Neural progenitor cell (in vitro differentiated cells): Measurements from ENCODE around the gene UBE2R2. TPM values are rescaled to one million over a fixed set of nuclear protein-coding genes. Genes with fewer than 3 reads are reported as not detected.
"Not testable (repeated sequence)": the region's sequence is repeated elsewhere in the genome, so short reads cannot be mapped to it uniquely, and the experiment has no call there.

Experiments
- DNase-seq: peaks from one replicate; pipeline ENCODE4 v3.0.0-alpha.2; 2016; ENCODE audit warnings: low spot score
- H2AFZ ChIP-seq: fragments of 200-600 bp; sonication (generic); replicated peaks from 2 replicates; pipeline ENCODE4 v1.6.1; 2016; ENCODE audit warnings: antibody characterized with exemption
- H3F3A ChIP-seq: fragments of 200-600 bp; sonication (generic); 2 replicates; pipeline ENCODE4 v1.6.1; 2016; ENCODE audit warnings: antibody characterized with exemption, low read depth
- H3K27ac ChIP-seq: fragments of 200-600 bp; sonication (generic); 2 replicates; pipeline ENCODE4 v1.5.1; 2016; ENCODE audit warnings: mild to moderate bottlenecking
- H3K27me3 ChIP-seq: fragments of 200-600 bp; sonication (generic); 2 replicates; pipeline ENCODE4 v1.6.1; 2016; ENCODE audit warnings: mild to moderate bottlenecking, moderate library complexity
- H3K36me3 ChIP-seq: fragments of 200-600 bp; sonication (generic); 2 replicates; pipeline ENCODE4 v1.5.1; 2016
- H3K4me1 ChIP-seq: fragments of 200-600 bp; sonication (generic); 2 replicates; pipeline ENCODE4 v1.6.1; 2016; ENCODE audit warnings: mixed run types
- H3K4me2 ChIP-seq: fragments of 200-600 bp; sonication (generic); 2 replicates; pipeline ENCODE4 v1.6.1; 2016
- H3K4me3 ChIP-seq: fragments of 200-600 bp; sonication (generic); 2 replicates; pipeline ENCODE4 v1.5.1; 2016
- H3K79me2 ChIP-seq: fragments of 200-600 bp; sonication (generic); 2 replicates; pipeline ENCODE4 v1.6.1; 2016; ENCODE audit warnings: low read depth
- H3K9ac ChIP-seq: fragments of 200-600 bp; sonication (generic); 2 replicates; pipeline ENCODE4 v1.6.1; 2016
- H3K9me3 ChIP-seq: fragments of 200-600 bp; sonication (generic); 2 replicates; pipeline ENCODE4 v1.5.1; 2016; ENCODE audit warnings: low read depth
- H4K20me1 ChIP-seq: fragments of 200-600 bp; sonication (generic); 2 replicates; pipeline ENCODE4 v1.6.1; 2016; ENCODE audit warnings: low read depth
- H3K27ac Mint-ChIP-seq: 3 replicates; pipeline ENCODE4 v1.8.0; 2021; ENCODE audit warnings: mixed read lengths
- H3K27me3 Mint-ChIP-seq: 2 replicates; pipeline ENCODE4 v1.8.0; 2022; ENCODE audit warnings: low read depth, mild to moderate bottlenecking, inconsistent platforms, moderate library complexity, mixed read lengths; ENCODE audit not compliant: insufficient read depth
- H3K36me3 Mint-ChIP-seq: 3 replicates; pipeline ENCODE4 v1.8.0; 2021; ENCODE audit warnings: mixed read lengths
- H3K4me1 Mint-ChIP-seq: 3 replicates; pipeline ENCODE4 v1.8.0; 2021; ENCODE audit warnings: mixed read lengths
- H3K4me3 Mint-ChIP-seq: 3 replicates; pipeline ENCODE4 v1.8.0; 2021; ENCODE audit warnings: mild to moderate bottlenecking, moderate library complexity, mixed read lengths
- H3K9me3 Mint-ChIP-seq: 3 replicates; pipeline ENCODE4 v1.8.0; 2020; ENCODE audit warnings: mixed read lengths
- EZH2 ChIP-seq: fragments of 200-600 bp; sonication (generic); IDR thresholded peaks from 2 replicates; pipeline ENCODE4 v1.6.1; 2017; ENCODE audit warnings: antibody characterized with exemption, mild to moderate bottlenecking, moderate library complexity
- EZH2phosphoT487 ChIP-seq: fragments of 200-600 bp; sonication (generic); IDR thresholded peaks from 2 replicates; pipeline ENCODE4 v1.6.1; 2017; ENCODE audit warnings: antibody characterized with exemption
- total RNA-seq: library from RNA; depleted of rRNA; stranded (reverse); fragments of >200 nt; gene quantifications from 2 replicates; pipeline ENCODE4 v1.2.3, GENCODE V29; 2015; ENCODE audit warnings: low replicate concordance
- TF ChIP-seq, protein P1 (sequence below): fragments of 200-600 bp; sonication (generic); IDR thresholded peaks from 2 replicates; pipeline ENCODE4 v1.5.1; 2017; ENCODE audit warnings: antibody characterized with exemption, mild to moderate bottlenecking

The UBE2R2 gene
- total RNA-seq, 1 donor from 2014 or later = 68.3 TPM

DNA sequence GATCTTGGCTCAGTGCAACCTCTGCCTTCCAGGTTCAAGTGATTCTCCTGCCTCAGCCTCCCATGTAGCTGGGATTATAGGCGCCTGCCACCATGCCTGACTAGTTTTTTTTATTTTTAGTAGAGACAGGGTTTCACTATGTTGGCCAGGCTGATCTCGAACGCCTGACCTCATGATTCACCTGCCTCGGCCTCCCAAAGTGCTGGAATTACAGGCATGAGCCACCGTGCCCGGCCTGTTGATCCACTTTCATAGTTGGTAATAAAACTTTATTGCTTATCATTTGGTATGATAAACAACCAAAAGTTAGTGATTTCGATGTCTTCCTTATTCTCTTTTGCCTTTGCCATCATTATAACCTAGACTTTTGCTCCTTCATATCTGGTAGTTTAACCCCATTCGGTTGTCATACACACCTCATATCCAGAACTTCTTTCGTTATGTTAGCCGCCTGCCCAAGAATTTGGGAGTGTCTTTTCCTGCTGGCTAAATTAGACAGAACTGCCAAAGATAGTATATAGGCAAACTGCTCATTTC lies 45.0 kb downstream of the UBE2R2 start:
- peaks cover 3% of the 10 kb centered on the region for H3K4me1 Mint-ChIP-seq
- H3K4me2 ChIP-seq = no peak overlapping the region

DNA sequence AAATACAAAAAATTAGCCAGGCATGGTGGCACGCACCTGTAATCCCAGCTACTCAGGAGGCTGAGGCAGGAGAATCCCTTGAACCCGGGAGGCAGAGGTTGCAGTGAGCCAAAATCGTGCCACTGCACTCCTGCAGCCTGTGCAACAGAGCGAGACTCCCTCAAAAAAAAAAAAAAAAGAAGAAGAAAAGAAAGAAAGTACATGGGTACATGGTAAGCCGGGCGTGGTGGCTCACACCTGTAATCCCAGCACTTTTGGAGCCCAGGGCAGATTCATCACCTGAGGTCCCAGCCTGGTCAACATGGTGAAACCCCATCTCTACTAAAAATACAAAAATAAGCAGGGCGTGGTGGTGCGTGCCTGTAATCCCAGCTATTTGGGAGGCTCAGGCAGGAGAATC lies 46.1 kb downstream of the UBE2R2 start:
- not testable (repeated sequence) for H3K4me2 ChIP-seq, H3K27me3 ChIP-seq, H3K9ac ChIP-seq, H3K27ac ChIP-seq, H3K9me3 ChIP-seq, H3K27ac Mint-ChIP-seq, H3K4me1 Mint-ChIP-seq, H3K4me3 ChIP-seq, H2AFZ ChIP-seq, H3K36me3 ChIP-seq, H3F3A ChIP-seq, H3K27me3 Mint-ChIP-seq, H3K4me1 ChIP-seq, DNase-seq, H3K4me3 Mint-ChIP-seq
- Mint-ChIP-seq H3K36me3 (peaks cover 24% of the 10 kb centered on the region), H3K9me3 (peaks cover 11% of the 10 kb centered on the region)
- peaks cover 100% of the 10 kb centered on the region for H3K79me2 ChIP-seq
- H4K20me1 ChIP-seq = peaks cover 64% of the 10 kb centered on the region

More for the DNA sequence above, 45.0 kb downstream of the UBE2R2 start:
- Mint-ChIP-seq H3K9me3 (peaks cover 11% of the 10 kb centered on the region), H3K27me3 (peaks cover 2% of the 10 kb centered on the region), H3K36me3 (peaks cover 27% of the 10 kb centered on the region), H3K4me3 (no peak overlapping the region), H3K27ac (no peak overlapping the region)
- Histone ChIP-seq H2AFZ (no peak overlapping the region), H3K4me1 (no peaks in the 10 kb centered on the region), H3K9ac (no peak overlapping the region), H3K27ac (no peak overlapping the region), H3K36me3 (no peaks in the 10 kb centered on the region), H3F3A (peaks cover 3% of the 10 kb centered on the region), H3K4me3 (no peak overlapping the region), H3K9me3 (no peaks in the 10 kb centered on the region), H4K20me1 (peaks cover 66% of the 10 kb centered on the region), H3K27me3 (no peaks in the 10 kb centered on the region), H3K79me2 (peaks cover 100% of the 10 kb centered on the region)
- TF ChIP-seq EZH2phosphoT487 = no peak
- TF ChIP-seq EZH2 = no peak
- TF ChIP-seq, protein P1, sequence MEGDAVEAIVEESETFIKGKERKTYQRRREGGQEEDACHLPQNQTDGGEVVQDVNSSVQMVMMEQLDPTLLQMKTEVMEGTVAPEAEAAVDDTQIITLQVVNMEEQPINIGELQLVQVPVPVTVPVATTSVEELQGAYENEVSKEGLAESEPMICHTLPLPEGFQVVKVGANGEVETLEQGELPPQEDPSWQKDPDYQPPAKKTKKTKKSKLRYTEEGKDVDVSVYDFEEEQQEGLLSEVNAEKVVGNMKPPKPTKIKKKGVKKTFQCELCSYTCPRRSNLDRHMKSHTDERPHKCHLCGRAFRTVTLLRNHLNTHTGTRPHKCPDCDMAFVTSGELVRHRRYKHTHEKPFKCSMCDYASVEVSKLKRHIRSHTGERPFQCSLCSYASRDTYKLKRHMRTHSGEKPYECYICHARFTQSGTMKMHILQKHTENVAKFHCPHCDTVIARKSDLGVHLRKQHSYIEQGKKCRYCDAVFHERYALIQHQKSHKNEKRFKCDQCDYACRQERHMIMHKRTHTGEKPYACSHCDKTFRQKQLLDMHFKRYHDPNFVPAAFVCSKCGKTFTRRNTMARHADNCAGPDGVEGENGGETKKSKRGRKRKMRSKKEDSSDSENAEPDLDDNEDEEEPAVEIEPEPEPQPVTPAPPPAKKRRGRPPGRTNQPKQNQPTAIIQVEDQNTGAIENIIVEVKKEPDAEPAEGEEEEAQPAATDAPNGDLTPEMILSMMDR = no peak
- no peak for DNase-seq

GRCh38 chr9:33867747-33868439 lies 50.9 kb downstream of the UBE2R2 start:
- Histone ChIP-seq H3K9me3 (no peaks in the 10 kb centered on the region), H3K36me3 (no peaks in the 10 kb centered on the region), H3K27ac (no peak overlapping the region), H2AFZ (no peak overlapping the region), H3K79me2 (peaks cover 100% of the 10 kb centered on the region), H3F3A (no peaks in the 10 kb centered on the region), H3K4me1 (no peaks in the 10 kb centered on the region), H3K4me2 (no peak overlapping the region), H4K20me1 (peaks cover 69% of the 10 kb centered on the region), H3K9ac (no peak overlapping the region), H3K4me3 (no peak overlapping the region), H3K27me3 (no peaks in the 10 kb centered on the region)
- TF ChIP-seq EZH2phosphoT487 = no peak
- TF ChIP-seq, protein P1 = no peak
- no peak for TF ChIP-seq EZH2
- Mint-ChIP-seq H3K27ac (no peak overlapping the region), H3K9me3 (peaks cover 8% of the 10 kb centered on the region), H3K4me3 (no peak overlapping the region), H3K36me3 (peaks cover 8% of the 10 kb centered on the region), H3K27me3 (no peaks in the 10 kb centered on the region), H3K4me1 (no peaks in the 10 kb centered on the region)
- DNase-seq = no peak

GRCh38 chr9:33868440-33868973 lies 51.5 kb downstream of the UBE2R2 start:
- H3K27me3 ChIP-seq = no peaks in the 10 kb centered on the region
- H3K4me2 ChIP-seq = no peak overlapping the region
- no peak for DNase-seq
- TF ChIP-seq, protein P1 = no peak
- TF ChIP-seq EZH2phosphoT487 (no peak), EZH2 (no peak)
- H4K20me1 ChIP-seq = peaks cover 70% of the 10 kb centered on the region
- H3K36me3 Mint-ChIP-seq = peaks cover 8% of the 10 kb centered on the region
- H3K27me3 Mint-ChIP-seq = no peaks in the 10 kb centered on the region
- no peaks in the 10 kb centered on the region for H3K36me3 ChIP-seq
- no peak overlapping the region for H3K9ac ChIP-seq
- H3K4me1 ChIP-seq = no peaks in the 10 kb centered on the region
- no peak overlapping the region for H2AFZ ChIP-seq
- no peak overlapping the region for H3K27ac Mint-ChIP-seq
- no peaks in the 10 kb centered on the region for H3K9me3 ChIP-seq
- H3K4me1 Mint-ChIP-seq = no peaks in the 10 kb centered on the region
- peaks cover 100% of the 10 kb centered on the region for H3K79me2 ChIP-seq
- H3F3A ChIP-seq = no peaks in the 10 kb centered on the region
- no peak overlapping the region for H3K4me3 ChIP-seq
- H3K9me3 Mint-ChIP-seq = peaks cover 8% of the 10 kb centered on the region
- no peak overlapping the region for H3K27ac ChIP-seq
- no peak overlapping the region for H3K4me3 Mint-ChIP-seq

DNA sequence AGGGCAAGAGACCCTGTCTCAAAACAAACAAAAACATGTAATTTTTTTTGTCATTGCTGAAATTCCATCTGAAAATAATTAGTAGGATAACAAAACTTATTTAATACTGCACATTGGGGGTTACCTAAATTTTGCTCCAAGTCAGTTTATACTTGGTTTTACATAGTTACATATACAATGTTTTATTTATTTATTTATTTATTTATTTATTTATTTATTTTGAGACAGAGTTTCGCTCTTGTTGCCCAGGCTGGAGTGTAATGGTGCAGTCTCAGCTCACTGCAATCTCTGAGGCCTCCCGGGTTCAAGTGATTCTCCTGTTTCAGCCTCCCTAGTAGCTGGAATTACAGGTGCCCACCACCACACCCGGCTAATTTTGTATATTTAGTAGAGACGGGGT lies 52.3 kb downstream of the UBE2R2 start:
- H3K4me1 Mint-ChIP-seq, H3K9ac ChIP-seq, H3F3A ChIP-seq, H3K9me3 ChIP-seq, H3K4me2 ChIP-seq, H3K27ac Mint-ChIP-seq, H3K27ac ChIP-seq, H3K36me3 Mint-ChIP-seq, H3K4me3 ChIP-seq, H3K36me3 ChIP-seq, DNase-seq, H3K27me3 ChIP-seq, H3K4me1 ChIP-seq, H3K4me3 Mint-ChIP-seq, H2AFZ ChIP-seq, H3K27me3 Mint-ChIP-seq, H3K9me3 Mint-ChIP-seq: not testable (repeated sequence)
- Histone ChIP-seq H4K20me1 (peaks cover 74% of the 10 kb centered on the region), H3K79me2 (peaks cover 100% of the 10 kb centered on the region)
